ENCODE results near the gene EPHB2.
A peak's percentile ranks its signal among the peaks of the same experiment; 100 is the strongest.

EPHB2 gene

GRCh38 chr1:22711591-22712501 lies 1.2 kb downstream of the EPHB2 start:
- Histone ChIP-seq H3K27me3 (ENCODE audit: control insufficient read depth, insufficient read depth, low read length) (peaks cover 24% of the 10 kb centered on the region), H3K36me3 (ENCODE audit: control insufficient read depth, insufficient read depth, low read length) (no peaks in the 10 kb centered on the region), H3K4me3 (ENCODE audit: low read depth, low read length) (peak overlapping the region; percentile 20), H3K9ac (ENCODE audit: low read depth, low read length) (no peak overlapping the region), H3K4me1 (ENCODE audit: control insufficient read depth, insufficient read depth, low read length) (no peaks in the 10 kb centered on the region), H3K9me3 (ENCODE audit: control insufficient read depth, insufficient read depth, low read length) (no peaks in the 10 kb centered on the region)

GRCh38 chr1:22712502-22713271 lies 2.0 kb downstream of the EPHB2 start:
- peaks cover 24% of the 10 kb centered on the region for H3K27me3 ChIP-seq (ENCODE audit: control insufficient read depth, insufficient read depth, low read length)
- H3K9ac ChIP-seq (ENCODE audit: low read depth, low read length): no peak overlapping the region
- no peaks in the 10 kb centered on the region for H3K9me3 ChIP-seq (ENCODE audit: control insufficient read depth, insufficient read depth, low read length)
- H3K4me1 ChIP-seq (ENCODE audit: control insufficient read depth, insufficient read depth, low read length): no peaks in the 10 kb centered on the region
- no peak overlapping the region for H3K4me3 ChIP-seq (ENCODE audit: low read depth, low read length)
- no peaks in the 10 kb centered on the region for H3K36me3 ChIP-seq (ENCODE audit: control insufficient read depth, insufficient read depth, low read length)

- H3K27me3 ChIP-seq (ENCODE audit: control insufficient read depth, insufficient read depth, low read length): peaks cover 20% of the 10 kb centered on the region
- no peak overlapping the region for H3K9ac ChIP-seq (ENCODE audit: low read depth, low read length)
- no peaks in the 10 kb centered on the region for H3K9me3 ChIP-seq (ENCODE audit: control insufficient read depth, insufficient read depth, low read length)
- no peaks in the 10 kb centered on the region for H3K4me1 ChIP-seq (ENCODE audit: control insufficient read depth, insufficient read depth, low read length)
- H3K4me3 ChIP-seq (ENCODE audit: low read depth, low read length): no peak overlapping the region
- no peaks in the 10 kb centered on the region for H3K36me3 ChIP-seq (ENCODE audit: control insufficient read depth, insufficient read depth, low read length)
Observed at GRCh38 chr1:22714455-22714854, 3.8 kb downstream of the EPHB2 start.

GRCh38 chr1:22717037-22717760 lies 6.6 kb downstream of the EPHB2 start:
- Histone ChIP-seq H3K36me3 (ENCODE audit: control insufficient read depth, insufficient read depth, low read length) (no peaks in the 10 kb centered on the region), H3K27me3 (ENCODE audit: control insufficient read depth, insufficient read depth, low read length) (peaks cover 8% of the 10 kb centered on the region), H3K4me3 (ENCODE audit: low read depth, low read length) (no peak overlapping the region), H3K9me3 (ENCODE audit: control insufficient read depth, insufficient read depth, low read length) (no peaks in the 10 kb centered on the region), H3K9ac (ENCODE audit: low read depth, low read length) (peak overlapping the region; percentile 8), H3K4me1 (ENCODE audit: control insufficient read depth, insufficient read depth, low read length) (no peaks in the 10 kb centered on the region)

- Histone ChIP-seq H3K27me3 (ENCODE audit: control insufficient read depth, insufficient read depth, low read length) (no peaks in the 10 kb centered on the region), H3K9ac (ENCODE audit: low read depth, low read length) (no peak overlapping the region), H3K4me1 (ENCODE audit: control insufficient read depth, insufficient read depth, low read length) (no peaks in the 10 kb centered on the region), H3K9me3 (ENCODE audit: control insufficient read depth, insufficient read depth, low read length) (no peaks in the 10 kb centered on the region), H3K4me3 (ENCODE audit: low read depth, low read length) (no peak overlapping the region), H3K36me3 (ENCODE audit: control insufficient read depth, insufficient read depth, low read length) (no peaks in the 10 kb centered on the region)
Observed at GRCh38 chr1:22721122-22721873, 10.7 kb downstream of the EPHB2 start.

GRCh38 chr1:22722901-22723550 lies 12.4 kb downstream of the EPHB2 start:
- Histone ChIP-seq H3K4me3 (ENCODE audit: low read depth, low read length) (no peak overlapping the region), H3K4me1 (ENCODE audit: control insufficient read depth, insufficient read depth, low read length) (no peaks in the 10 kb centered on the region), H3K27me3 (ENCODE audit: control insufficient read depth, insufficient read depth, low read length) (no peaks in the 10 kb centered on the region), H3K9ac (ENCODE audit: low read depth, low read length) (no peak overlapping the region), H3K9me3 (ENCODE audit: control insufficient read depth, insufficient read depth, low read length) (no peaks in the 10 kb centered on the region), H3K36me3 (ENCODE audit: control insufficient read depth, insufficient read depth, low read length) (no peaks in the 10 kb centered on the region)

GRCh38 chr1:22727873-22728272 lies 17.2 kb downstream of the EPHB2 start:
- H3K36me3 ChIP-seq (ENCODE audit: control insufficient read depth, insufficient read depth, low read length): no peaks in the 10 kb centered on the region
- H3K9me3 ChIP-seq (ENCODE audit: control insufficient read depth, insufficient read depth, low read length): no peaks in the 10 kb centered on the region
- no peaks in the 10 kb centered on the region for H3K4me1 ChIP-seq (ENCODE audit: control insufficient read depth, insufficient read depth, low read length)
- no peak overlapping the region for H3K9ac ChIP-seq (ENCODE audit: low read depth, low read length)
- H3K4me3 ChIP-seq (ENCODE audit: low read depth, low read length): no peak overlapping the region
- no peaks in the 10 kb centered on the region for H3K27me3 ChIP-seq (ENCODE audit: control insufficient read depth, insufficient read depth, low read length)

- no peaks in the 10 kb centered on the region for H3K9me3 ChIP-seq (ENCODE audit: control insufficient read depth, insufficient read depth, low read length)
- no peaks in the 10 kb centered on the region for H3K27me3 ChIP-seq (ENCODE audit: control insufficient read depth, insufficient read depth, low read length)
- no peak overlapping the region for H3K4me3 ChIP-seq (ENCODE audit: low read depth, low read length)
- H3K36me3 ChIP-seq (ENCODE audit: control insufficient read depth, insufficient read depth, low read length): no peaks in the 10 kb centered on the region
- H3K4me1 ChIP-seq (ENCODE audit: control insufficient read depth, insufficient read depth, low read length): no peaks in the 10 kb centered on the region
- no peak overlapping the region for H3K9ac ChIP-seq (ENCODE audit: low read depth, low read length)
Observed at GRCh38 chr1:22728751-22729399, 18.2 kb downstream of the EPHB2 start.

- H3K27me3 ChIP-seq (ENCODE audit: control insufficient read depth, insufficient read depth, low read length): no peaks in the 10 kb centered on the region
Observed at GRCh38 chr1:22729400-22729773, 18.7 kb downstream of the EPHB2 start.

GRCh38 chr1:22729912-22730311 lies 19.3 kb downstream of the EPHB2 start:
- Histone ChIP-seq H3K4me3 (ENCODE audit: low read depth, low read length) (no peak overlapping the region), H3K9me3 (ENCODE audit: control insufficient read depth, insufficient read depth, low read length) (no peaks in the 10 kb centered on the region), H3K36me3 (ENCODE audit: control insufficient read depth, insufficient read depth, low read length) (no peaks in the 10 kb centered on the region), H3K27me3 (ENCODE audit: control insufficient read depth, insufficient read depth, low read length) (no peaks in the 10 kb centered on the region), H3K4me1 (ENCODE audit: control insufficient read depth, insufficient read depth, low read length) (no peaks in the 10 kb centered on the region), H3K9ac (ENCODE audit: low read depth, low read length) (no peak overlapping the region)

More at GRCh38 chr1:22729400-22729773, 18.7 kb downstream of the EPHB2 start:
- Histone ChIP-seq H3K9ac (ENCODE audit: low read depth, low read length) (no peak overlapping the region), H3K9me3 (ENCODE audit: control insufficient read depth, insufficient read depth, low read length) (no peaks in the 10 kb centered on the region), H3K4me3 (ENCODE audit: low read depth, low read length) (no peak overlapping the region), H3K4me1 (ENCODE audit: control insufficient read depth, insufficient read depth, low read length) (no peaks in the 10 kb centered on the region), H3K36me3 (ENCODE audit: control insufficient read depth, insufficient read depth, low read length) (no peaks in the 10 kb centered on the region)

All from iPS-15b (cell line).